H9 (cell line): ENCODE measurements around the gene ZNF385D. TPM values are rescaled to one million over a fixed set of nuclear protein-coding genes. Genes with fewer than 3 reads are reported as not detected.

Experiments
- DNase-seq: peaks from one replicate; pipeline ENCODE4 v3.0.0-alpha.2; 2017
- H2AFZ ChIP-seq: one replicate; pipeline ENCODE4 v1.6.1; 2013; ENCODE audit warnings: mild to moderate bottlenecking, low read length, control low read depth, moderate library complexity
- H2AK5ac ChIP-seq: 2 replicates; pipeline ENCODE4 v1.6.1; 2013; ENCODE audit warnings: low read length, control low read depth, mixed read lengths; ENCODE audit not compliant: insufficient read length
- H2BK120ac ChIP-seq: one replicate; pipeline ENCODE4 v1.6.1; 2013; ENCODE audit warnings: low read depth, mild to moderate bottlenecking, low read length, control low read depth, inconsistent platforms; ENCODE audit not compliant: poor library complexity, severe bottlenecking
- H2BK12ac ChIP-seq: 2 replicates; pipeline ENCODE4 v1.6.1; 2013; ENCODE audit warnings: low read length, control low read depth, mixed read lengths, low read depth; ENCODE audit not compliant: insufficient read length
- H2BK15ac ChIP-seq: 2 replicates; pipeline ENCODE4 v1.6.1; 2013; ENCODE audit warnings: low read depth, low read length, control low read depth
- H2BK20ac ChIP-seq: one replicate; pipeline ENCODE4 v1.6.1; 2013; ENCODE audit warnings: low read depth, mild to moderate bottlenecking, low read length, control low read depth, inconsistent platforms; ENCODE audit not compliant: poor library complexity, severe bottlenecking
- H2BK5ac ChIP-seq: 2 replicates; pipeline ENCODE4 v1.6.1; 2013; ENCODE audit warnings: low read length, control low read depth, mixed read lengths; ENCODE audit not compliant: insufficient read length
- H3K14ac ChIP-seq: 2 replicates; pipeline ENCODE4 v1.6.1; 2013; ENCODE audit warnings: low read length, control low read depth; ENCODE audit not compliant: insufficient read depth
- H3K18ac ChIP-seq: 2 replicates; pipeline ENCODE4 v1.6.1; 2013; ENCODE audit warnings: low read depth, mild to moderate bottlenecking, mixed read lengths, low read length, control low read depth; ENCODE audit not compliant: insufficient read length
- H3K23ac ChIP-seq: 2 replicates; pipeline ENCODE4 v1.6.1; 2013; ENCODE audit warnings: low read length, control low read depth, mixed read lengths, low read depth; ENCODE audit not compliant: insufficient read length
- H3K23me2 ChIP-seq: 2 replicates; pipeline ENCODE4 v1.6.1; 2013; ENCODE audit warnings: low read depth, mild to moderate bottlenecking, mixed read lengths, low read length, control low read depth; ENCODE audit not compliant: insufficient read length, poor library complexity, severe bottlenecking
- H3K27ac ChIP-seq: 2 replicates; pipeline ENCODE4 v1.5.1; 2013; ENCODE audit warnings: low read length, control low read depth, mixed read lengths, low read depth; ENCODE audit not compliant: insufficient read length
- H3K27me3 ChIP-seq: 2 replicates; pipeline ENCODE4 v1.6.1; 2013; ENCODE audit warnings: low read length, control low read depth, inconsistent platforms; ENCODE audit not compliant: insufficient read depth
- H3K4ac ChIP-seq: 2 replicates; pipeline ENCODE4 v1.6.1; 2013; ENCODE audit warnings: low read depth, mild to moderate bottlenecking, control low read depth, inconsistent platforms, low read length, moderate library complexity
- H3K4me1 ChIP-seq: 2 replicates; pipeline ENCODE4 v1.6.1; 2013; ENCODE audit warnings: low read length, control low read depth, inconsistent platforms; ENCODE audit not compliant: insufficient read depth
- H3K4me2 ChIP-seq: 2 replicates; pipeline ENCODE4 v1.6.1; 2013; ENCODE audit warnings: low read length, control low read depth, mixed read lengths; ENCODE audit not compliant: insufficient read length, insufficient read depth
- H3K56ac ChIP-seq: 2 replicates; pipeline ENCODE4 v1.6.1; 2013; ENCODE audit warnings: low read depth, mild to moderate bottlenecking, mixed read lengths, low read length, control low read depth; ENCODE audit not compliant: insufficient read length
- H3K79me1 ChIP-seq: 2 replicates; pipeline ENCODE4 v1.6.1; 2013; ENCODE audit warnings: low read depth, mild to moderate bottlenecking, moderate library complexity, low read length, control low read depth, inconsistent platforms; ENCODE audit not compliant: insufficient read depth, poor library complexity, severe bottlenecking
- H3K79me2 ChIP-seq: 2 replicates; pipeline ENCODE4 v1.6.1; 2013; ENCODE audit warnings: low read length, control low read depth, inconsistent platforms; ENCODE audit not compliant: insufficient read depth
- H3K9ac ChIP-seq: 2 replicates; pipeline ENCODE4 v1.6.1; 2013; ENCODE audit warnings: low read length, control low read depth, mixed read lengths; ENCODE audit not compliant: insufficient read length; ENCODE audit errors: extremely low read depth
- H3K9me3 ChIP-seq: one replicate; pipeline ENCODE4 v1.6.1; 2013; ENCODE audit warnings: low read depth, low read length, inconsistent platforms; ENCODE audit not compliant: control insufficient read depth
- H3T11ph ChIP-seq: one replicate; pipeline ENCODE4 v1.6.1; 2013; ENCODE audit warnings: mild to moderate bottlenecking, low read length, control low read depth, inconsistent platforms
- H4K20me1 ChIP-seq: one replicate; pipeline ENCODE4 v1.6.1; 2013; ENCODE audit not compliant: control insufficient read depth, insufficient read length, insufficient read depth
- H4K5ac ChIP-seq: 2 replicates; pipeline ENCODE4 v1.6.1; 2013; ENCODE audit warnings: low read depth, mild to moderate bottlenecking, mixed read lengths, low read length, control low read depth; ENCODE audit not compliant: insufficient read length
- H4K8ac ChIP-seq: replicated peaks from 2 replicates; pipeline ENCODE4 v1.6.1; 2013; ENCODE audit warnings: low read length, control low read depth, mixed read lengths, low read depth; ENCODE audit not compliant: insufficient read length
- H4K91ac ChIP-seq: 2 replicates; pipeline ENCODE4 v1.6.1; 2013; ENCODE audit warnings: low read depth, mild to moderate bottlenecking, moderate library complexity, mixed read lengths, low read length, control low read depth; ENCODE audit not compliant: insufficient read length
- H3K27ac Mint-ChIP-seq, 3 experiments: 2 replicates in 2 of 3; 3 replicates in 1 of 3; pipeline ENCODE4 v1.8.0; 2020 to 2021; ENCODE audit warnings: mixed read lengths in 3 of 3, mild to moderate bottlenecking in 1 of 3, moderate library complexity in 1 of 3
- H3K27me3 Mint-ChIP-seq: 2 replicates; pipeline ENCODE4 v1.8.0; 2021; ENCODE audit warnings: low read depth, mild to moderate bottlenecking, moderate library complexity, mixed read lengths
- H3K36me3 Mint-ChIP-seq, 3 experiments: 2 replicates in 2 of 3; 3 replicates in 1 of 3; pipeline ENCODE4 v1.8.0; 2020 to 2021; ENCODE audit warnings: low read depth in 3 of 3, mixed read lengths in 3 of 3; ENCODE audit not compliant: insufficient read depth in 1 of 3
- H3K4me1 Mint-ChIP-seq, 2 experiments: 2 replicates each; pipeline ENCODE4 v1.8.0; 2020; ENCODE audit warnings: mixed read lengths in 2 of 2
- H3K4me3 Mint-ChIP-seq, 2 experiments: 2 replicates in 1 of 2; 3 replicates in 1 of 2; pipeline ENCODE4 v1.8.0; 2020 to 2021; ENCODE audit warnings: mild to moderate bottlenecking in 2 of 2, mixed read lengths in 2 of 2, moderate library complexity in 1 of 2
- H3K9me3 Mint-ChIP-seq, 2 experiments: 2 replicates in 1 of 2; 3 replicates in 1 of 2; pipeline ENCODE4 v1.8.0; 2020; ENCODE audit warnings: mild to moderate bottlenecking in 2 of 2, mixed read lengths in 2 of 2, moderate library complexity in 1 of 2
- CTCF ChIP-seq: fragments of 200-600 bp; sonication (generic); conservative IDR thresholded peaks from 3 replicates; pipeline ENCODE4 v1.8.0; 2021; ENCODE audit warnings: antibody characterized with exemption, mild to moderate bottlenecking
- WGBS: extraction: QIAGEN DNeasy Blood & Tissue Kit; methylation state at CpG from one replicate; pipeline ENCODE4 v1.1.7; 2013; ENCODE audit warnings: missing lambda C conversion rate, low lambda C conversion rate, mixed read lengths; ENCODE audit not compliant: insufficient read length; ENCODE audit errors: extremely low coverage; 5-methylcytosine and 5-hydroxymethylcytosine counted together
- total RNA-seq: library from RNA; stranded (reverse); gene quantifications from 2 replicates; pipeline ENCODE4 v1.2.1, GENCODE V29; 2021

ZNF385D gene
- total RNA-seq, 1 experiment from 2014 or later = 1.5 TPM

DNA sequence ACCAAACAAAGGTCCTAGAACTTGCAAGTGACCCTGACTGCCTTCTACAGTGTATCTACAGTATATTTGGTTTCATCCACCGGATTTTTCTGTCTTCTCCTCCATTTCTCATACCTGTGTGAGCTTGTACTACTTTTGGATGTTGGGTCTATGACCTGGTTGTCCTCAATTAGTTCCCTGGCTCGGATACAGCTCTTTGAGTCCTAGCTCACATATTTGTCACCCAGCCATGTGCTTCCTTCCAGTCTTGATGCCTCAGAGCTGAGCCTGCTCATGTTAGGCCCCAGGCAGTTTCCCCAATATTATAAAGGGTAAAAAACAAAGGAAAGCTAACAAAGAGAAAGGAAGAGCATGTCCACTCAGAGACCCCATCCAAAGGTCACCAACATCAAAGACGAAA is 28.2 kb downstream of the ZNF385D start:
- Mint-ChIP-seq H3K27me3 (no peaks in the 10 kb centered on the region), H3K9me3 (peaks cover 0 to 5% of the 10 kb centered on the region in 2 experiments; a peak in 3 of 5 replicates), H3K4me3 (no peak overlapping the region), H3K4me1 (peaks cover 24 to 25% of the 10 kb centered on the region in 2 experiments), H3K27ac (no peak overlapping the region), H3K36me3 (no peaks in the 10 kb centered on the region)
- no peak overlapping the region for H3K56ac ChIP-seq
- no peak overlapping the region for H3K18ac ChIP-seq
- H2BK15ac ChIP-seq = no peak overlapping the region
- H3K23ac ChIP-seq = no peak overlapping the region
- H2BK12ac ChIP-seq = no peak overlapping the region
- H3T11ph ChIP-seq = no peak overlapping the region
- DNase-seq = no peak
- H3K9ac ChIP-seq = no peak overlapping the region
- H3K27me3 ChIP-seq = no peaks in the 10 kb centered on the region
- no peaks in the 10 kb centered on the region for H3K79me1 ChIP-seq
- H4K91ac ChIP-seq = no peak overlapping the region
- no peak overlapping the region for H3K27ac ChIP-seq
- no peak for TF ChIP-seq CTCF
- H2BK20ac ChIP-seq = no peak overlapping the region
- no peak overlapping the region for H2BK120ac ChIP-seq
- no peak overlapping the region for H3K14ac ChIP-seq
- no peak overlapping the region for H3K4me2 ChIP-seq
- no peak overlapping the region for H2AFZ ChIP-seq
- H3K4ac ChIP-seq = no peak overlapping the region
- H3K4me1 ChIP-seq = peaks cover 5% of the 10 kb centered on the region; the same call in 1 of the 2 replicates
- H4K8ac ChIP-seq = no peak overlapping the region
- H3K9me3 ChIP-seq = no peaks in the 10 kb centered on the region
- H4K5ac ChIP-seq = no peak overlapping the region
- no peaks in the 10 kb centered on the region for H3K79me2 ChIP-seq
- H3K23me2 ChIP-seq = peaks cover 3% of the 10 kb centered on the region
- H4K20me1 ChIP-seq = no peaks in the 10 kb centered on the region
- no peak overlapping the region for H2AK5ac ChIP-seq
- WGBS = no CpG with 5 or more reads among the region's 3 CpGs
- no peak overlapping the region for H2BK5ac ChIP-seq
